ENCODE data around the gene CNNM1. TPM values are rescaled to one million over a fixed set of nuclear protein-coding genes. Genes with fewer than 3 reads are reported as not detected.

The CNNM1 gene
- total and polyA plus RNA-seq, 2 experiments from 2014 or later = 2.2 to 3.8 TPM

DNA sequence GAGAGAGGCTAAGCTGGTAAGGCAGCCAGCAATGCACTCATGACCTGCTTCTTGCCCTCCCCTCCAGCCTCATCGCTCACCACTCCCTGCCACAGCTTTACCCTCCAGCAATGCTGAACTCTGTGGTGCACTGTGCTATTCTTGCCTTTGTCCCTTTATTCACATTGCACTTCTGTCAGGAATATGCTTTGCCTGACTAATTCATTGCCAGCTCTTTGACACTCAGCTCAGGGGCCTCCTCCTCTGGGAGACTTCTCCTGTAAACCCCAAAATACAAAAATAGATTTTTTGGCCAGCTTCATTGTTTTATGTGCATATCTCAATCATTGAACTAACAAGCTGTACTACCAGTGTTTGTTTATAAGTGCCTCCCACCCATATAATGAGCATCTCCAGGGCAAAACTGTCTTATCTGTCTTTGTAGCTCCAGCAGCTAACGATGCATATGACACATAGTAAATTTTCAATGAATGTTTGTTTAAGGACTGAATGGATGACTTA lies 8.2 kb downstream of the CNNM1 start:
- Histone ChIP-seq H3K79me2 (no peaks in the 10 kb centered on the region), H2AFZ (no peak overlapping the region), H3K27me3 (peaks cover 13% of the 10 kb centered on the region), H3K4me2 (peak overlapping the region; percentile 1), H3K9me2 (replicated peaks; ENCODE audit: insufficient read depth) (no peaks in the 10 kb centered on the region), H3K36me3 (replicated peaks; ENCODE audit: insufficient read depth, low read depth) (no peaks in the 10 kb centered on the region), H3K4me1 (ENCODE audit: insufficient read depth) (peaks cover 9% of the 10 kb centered on the region), H3K4me3 (no peak overlapping the region), H3K9me3 (ENCODE audit: low read depth) (no peaks in the 10 kb centered on the region), H4K20me1 (ENCODE audit: insufficient read depth, poor library complexity, severe bottlenecking) (no peaks in the 10 kb centered on the region), H3K27ac (peak overlapping the region; percentile 51)
- 33% methylated on average over 2 of the region's 2 CpGs for WGBS (ENCODE audit: low lambda C conversion rate, missing lambda C conversion rate)
- TF ChIP-seq EZH2 (IDR thresholded peaks at IDR 0.05; ENCODE audit: borderline replicate concordance) = no peak
- TF ChIP-seq, protein P1, sequence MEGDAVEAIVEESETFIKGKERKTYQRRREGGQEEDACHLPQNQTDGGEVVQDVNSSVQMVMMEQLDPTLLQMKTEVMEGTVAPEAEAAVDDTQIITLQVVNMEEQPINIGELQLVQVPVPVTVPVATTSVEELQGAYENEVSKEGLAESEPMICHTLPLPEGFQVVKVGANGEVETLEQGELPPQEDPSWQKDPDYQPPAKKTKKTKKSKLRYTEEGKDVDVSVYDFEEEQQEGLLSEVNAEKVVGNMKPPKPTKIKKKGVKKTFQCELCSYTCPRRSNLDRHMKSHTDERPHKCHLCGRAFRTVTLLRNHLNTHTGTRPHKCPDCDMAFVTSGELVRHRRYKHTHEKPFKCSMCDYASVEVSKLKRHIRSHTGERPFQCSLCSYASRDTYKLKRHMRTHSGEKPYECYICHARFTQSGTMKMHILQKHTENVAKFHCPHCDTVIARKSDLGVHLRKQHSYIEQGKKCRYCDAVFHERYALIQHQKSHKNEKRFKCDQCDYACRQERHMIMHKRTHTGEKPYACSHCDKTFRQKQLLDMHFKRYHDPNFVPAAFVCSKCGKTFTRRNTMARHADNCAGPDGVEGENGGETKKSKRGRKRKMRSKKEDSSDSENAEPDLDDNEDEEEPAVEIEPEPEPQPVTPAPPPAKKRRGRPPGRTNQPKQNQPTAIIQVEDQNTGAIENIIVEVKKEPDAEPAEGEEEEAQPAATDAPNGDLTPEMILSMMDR (IDR thresholded peaks at IDR 0.05; ENCODE audit: poor library complexity) = no peak
- TF ChIP-seq EZH2phosphoT487 (IDR thresholded peaks at IDR 0.05; ENCODE audit: low read depth, severe bottlenecking, unreplicated experiment) = no peak
- DNase-seq (ENCODE audit: low spot score) = no peak

DNA sequence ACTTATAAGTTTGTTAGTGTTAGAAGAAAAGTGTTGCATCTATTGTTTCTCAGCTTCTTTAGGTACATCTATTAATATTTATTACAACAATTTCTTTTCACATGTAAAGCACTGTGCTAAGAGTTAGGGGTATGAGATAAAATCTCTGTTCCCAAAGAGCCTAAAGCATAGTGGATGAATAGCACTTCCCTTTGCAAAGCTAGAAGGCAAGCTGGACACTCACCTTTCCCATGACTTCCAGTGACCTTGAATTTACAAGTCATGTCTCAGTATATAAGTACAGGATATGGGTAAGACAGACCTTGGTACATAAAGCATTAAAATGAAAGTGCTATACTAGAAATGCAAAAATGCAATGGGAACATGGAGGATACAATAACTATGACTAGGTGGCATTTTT lies 8.7 kb downstream of the CNNM1 start:
- Histone ChIP-seq H3K27me3 (peaks cover 8% of the 10 kb centered on the region), H3K9me2 (replicated peaks; ENCODE audit: insufficient read depth) (no peaks in the 10 kb centered on the region), H3K79me2 (no peaks in the 10 kb centered on the region), H3K4me2 (peak overlapping the region; percentile 1), H2AFZ (no peak overlapping the region), H3K4me1 (ENCODE audit: insufficient read depth) (peaks cover 9% of the 10 kb centered on the region), H4K20me1 (ENCODE audit: insufficient read depth, poor library complexity, severe bottlenecking) (no peaks in the 10 kb centered on the region), H3K4me3 (no peak overlapping the region), H3K9me3 (ENCODE audit: low read depth) (no peaks in the 10 kb centered on the region), H3K36me3 (replicated peaks; ENCODE audit: insufficient read depth, low read depth) (no peaks in the 10 kb centered on the region), H3K27ac (no peak overlapping the region)
- TF ChIP-seq EZH2phosphoT487 (IDR thresholded peaks at IDR 0.05; ENCODE audit: low read depth, severe bottlenecking, unreplicated experiment) = no peak
- TF ChIP-seq, protein P1 (IDR thresholded peaks at IDR 0.05; ENCODE audit: poor library complexity) = no peak
- TF ChIP-seq EZH2 (IDR thresholded peaks at IDR 0.05; ENCODE audit: borderline replicate concordance) = no peak
- no peak for DNase-seq (ENCODE audit: low spot score)

DNA sequence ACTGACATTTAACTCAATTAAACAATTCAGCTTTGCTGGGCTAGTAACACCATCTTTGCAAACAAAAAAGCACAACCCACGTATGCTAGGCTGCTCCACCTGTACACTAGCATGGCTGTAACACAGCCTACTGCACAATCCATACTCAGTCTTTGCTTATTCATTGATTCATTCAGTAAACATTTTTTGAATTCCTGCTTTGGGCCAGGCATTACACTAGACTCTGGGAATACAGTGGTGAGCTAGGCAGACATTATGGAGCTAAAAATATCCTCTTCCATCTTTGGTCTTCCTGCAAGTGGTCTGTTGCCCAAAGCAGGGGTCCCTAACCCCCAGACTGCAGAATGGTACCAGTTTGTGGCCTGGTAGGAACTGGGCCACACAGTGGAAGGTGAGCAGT lies 9.9 kb downstream of the CNNM1 start:
- Histone ChIP-seq H4K20me1 (ENCODE audit: insufficient read depth, poor library complexity, severe bottlenecking) (no peaks in the 10 kb centered on the region), H3K9me2 (replicated peaks; ENCODE audit: insufficient read depth) (no peaks in the 10 kb centered on the region), H2AFZ (no peak overlapping the region), H3K4me2 (no peak overlapping the region), H3K79me2 (no peaks in the 10 kb centered on the region), H3K4me1 (ENCODE audit: insufficient read depth) (peaks cover 9% of the 10 kb centered on the region), H3K4me3 (no peak overlapping the region), H3K36me3 (replicated peaks; ENCODE audit: insufficient read depth, low read depth) (no peaks in the 10 kb centered on the region), H3K27me3 (no peaks in the 10 kb centered on the region), H3K27ac (peak overlapping the region; percentile 45), H3K9me3 (ENCODE audit: low read depth) (no peaks in the 10 kb centered on the region)
- DNase-seq (ENCODE audit: low spot score) = no peak
- TF ChIP-seq, protein P1 (IDR thresholded peaks at IDR 0.05; ENCODE audit: poor library complexity) = no peak
- TF ChIP-seq EZH2phosphoT487 (IDR thresholded peaks at IDR 0.05; ENCODE audit: low read depth, severe bottlenecking, unreplicated experiment) = no peak
- TF ChIP-seq EZH2 (IDR thresholded peaks at IDR 0.05; ENCODE audit: borderline replicate concordance) = no peak
- WGBS (ENCODE audit: low lambda C conversion rate, missing lambda C conversion rate) = 50% methylated on average over 1 of the region's 1 CpG
